WTC11 (cell line): ENCODE results near the gene SWT1. TPM values are rescaled to one million over a fixed set of nuclear protein-coding genes. Genes with fewer than 3 reads are reported as not detected.

Experiments
- ATAC-seq: fragments of 200-7000 bp; cut with Tn5 transposase; 2 replicates; pipeline ENCODE4 v1.10.0; 2021; ENCODE audit warnings: mild to moderate bottlenecking, moderate library complexity
- CTCF ChIA-PET: fragments of 300-600 bp; sonication (Branson Sonifier 250); formaldehyde crosslinking; loops from one replicate; lab custom pipeline; 2021; ENCODE audit warnings: antibody characterized with exemption; lab: Charles Lee
- POLR2A ChIA-PET: fragments of 350-600 bp; sonication (Branson Sonifier 250); formaldehyde crosslinking; loops from one replicate; lab custom pipeline; 2021; ENCODE audit warnings: antibody characterized with exemption; lab: Charles Lee
- DNase-seq: peaks from one replicate; pipeline ENCODE4 v3.0.0; 2021; ENCODE audit warnings: low spot score
- H3K27ac Mint-ChIP-seq: 2 replicates; pipeline ENCODE4 v1.8.0; 2021; ENCODE audit warnings: mixed read lengths
- H3K27me3 Mint-ChIP-seq: 2 replicates; pipeline ENCODE4 v1.8.0; 2021; ENCODE audit warnings: low read depth, mild to moderate bottlenecking, moderate library complexity, mixed read lengths
- H3K36me3 Mint-ChIP-seq: 2 replicates; pipeline ENCODE4 v1.8.0; 2021; ENCODE audit warnings: mixed read lengths
- H3K4me1 Mint-ChIP-seq: 2 replicates; pipeline ENCODE4 v1.8.0; 2022; ENCODE audit warnings: mixed read lengths
- H3K4me3 Mint-ChIP-seq: 2 replicates; pipeline ENCODE4 v1.8.0; 2021; ENCODE audit warnings: mild to moderate bottlenecking, moderate library complexity, mixed read lengths
- H3K9me3 Mint-ChIP-seq: 2 replicates; pipeline ENCODE4 v1.8.0; 2021; ENCODE audit warnings: mixed read lengths
- CREM ChIP-seq: sonication (generic); formaldehyde crosslinking; IDR thresholded peaks from 2 replicates; pipeline ENCODE4 v1.8.1; 2022; ENCODE audit warnings: mild to moderate bottlenecking, missing genetic modification reagents, moderate library complexity
- ELF4 ChIP-seq: sonication (generic); formaldehyde crosslinking; IDR thresholded peaks from 2 replicates; pipeline ENCODE4 v1.8.1; 2022; ENCODE audit warnings: low read depth, mild to moderate bottlenecking, moderate library complexity, missing genetic modification reagents
- ESRRA ChIP-seq: sonication (generic); formaldehyde crosslinking; IDR thresholded peaks from 2 replicates; pipeline ENCODE4 v1.8.1; 2022; ENCODE audit warnings: mild to moderate bottlenecking, missing genetic modification reagents, borderline replicate concordance
- FOXJ3 ChIP-seq: sonication (generic); formaldehyde crosslinking; IDR thresholded peaks from 2 replicates; pipeline ENCODE4 v1.9.0; 2021; ENCODE audit warnings: missing genetic modification reagents, mild to moderate bottlenecking, borderline replicate concordance
- FOXP1 ChIP-seq: sonication (generic); formaldehyde crosslinking; IDR thresholded peaks from 2 replicates; pipeline ENCODE4 v1.8.0; 2022; ENCODE audit warnings: missing genetic modification reagents, mild to moderate bottlenecking, moderate library complexity, borderline replicate concordance
- GRHL2 ChIP-seq: fragments of 250-450 bp; sonication (Bioruptor Pico); IDR thresholded peaks from 2 replicates; pipeline ENCODE4 v1.8.0; 2022; ENCODE audit warnings: mild to moderate bottlenecking, moderate library complexity; ENCODE audit not compliant: insufficient replicate concordance, severe bottlenecking
- GTF2I ChIP-seq: fragments of 250-450 bp; sonication (Bioruptor Pico); conservative IDR thresholded peaks from 2 replicates; pipeline ENCODE4 v1.4.0; 2021; ENCODE audit warnings: mild to moderate bottlenecking
- JAZF1 ChIP-seq: fragments of 250-450 bp; sonication (Bioruptor Pico); IDR thresholded peaks from 2 replicates; pipeline ENCODE4 v1.9.0; 2021; ENCODE audit warnings: moderate library complexity, mild to moderate bottlenecking, inconsistent platforms
- MYBL2 ChIP-seq: sonication (generic); formaldehyde crosslinking; IDR thresholded peaks from 2 replicates; pipeline ENCODE4 v1.8.1; 2023; ENCODE audit warnings: mild to moderate bottlenecking, moderate library complexity, missing genetic modification reagents
- PRRX2 ChIP-seq: fragments of 250-450 bp; sonication (Bioruptor Pico); IDR thresholded peaks from 2 replicates; pipeline ENCODE4 v1.8.0; 2021; ENCODE audit warnings: mild to moderate bottlenecking
- SOX15 ChIP-seq: fragments of 250-450 bp; sonication (Bioruptor Pico); IDR thresholded peaks from 2 replicates; pipeline ENCODE4 v1.9.0; 2021; ENCODE audit warnings: mild to moderate bottlenecking
- ZNF232 ChIP-seq: sonication (generic); formaldehyde crosslinking; IDR thresholded peaks from 2 replicates; pipeline ENCODE4 v1.8.0; 2022; ENCODE audit warnings: mild to moderate bottlenecking, missing genetic modification reagents
- ZNF396 ChIP-seq: fragments of 250-450 bp; sonication (Bioruptor Pico); IDR thresholded peaks from 2 replicates; pipeline ENCODE4 v1.8.0; 2021; ENCODE audit warnings: mild to moderate bottlenecking, moderate library complexity, borderline replicate concordance
- ZNF423 ChIP-seq: fragments of 250-450 bp; sonication (Bioruptor Pico); IDR thresholded peaks from 2 replicates; pipeline ENCODE4 v2.1.2; 2022; ENCODE audit warnings: mild to moderate bottlenecking, moderate library complexity
- total RNA-seq: library from RNA; stranded (reverse); gene quantifications from 3 replicates; pipeline ENCODE4 v1.2.3, GENCODE V29; 2021
- TF ChIP-seq, protein P1 (sequence below): sonication (generic); formaldehyde crosslinking; IDR thresholded peaks from 2 replicates; pipeline ENCODE4 v1.8.0; 2022; ENCODE audit warnings: mild to moderate bottlenecking, missing genetic modification reagents
- TF ChIP-seq, protein P2 (sequence below): sonication (generic); formaldehyde crosslinking; IDR thresholded peaks from 2 replicates; pipeline ENCODE4 v1.8.1; 2022; ENCODE audit warnings: low read depth, missing genetic modification reagents, borderline replicate concordance
- TF ChIP-seq, protein P3 (sequence below): fragments of 250-450 bp; sonication (Bioruptor Pico); IDR thresholded peaks from 2 replicates; pipeline ENCODE4 v1.9.0; 2021; ENCODE audit warnings: mild to moderate bottlenecking, borderline replicate concordance
- TF ChIP-seq, protein P4 (sequence below): sonication (generic); formaldehyde crosslinking; IDR thresholded peaks from 2 replicates; pipeline ENCODE4 v1.8.1; 2022; ENCODE audit warnings: mild to moderate bottlenecking, moderate library complexity, missing genetic modification reagents

The SWT1 gene
- total RNA-seq, 1 experiment from 2014 or later: 5.8 TPM

DNA sequence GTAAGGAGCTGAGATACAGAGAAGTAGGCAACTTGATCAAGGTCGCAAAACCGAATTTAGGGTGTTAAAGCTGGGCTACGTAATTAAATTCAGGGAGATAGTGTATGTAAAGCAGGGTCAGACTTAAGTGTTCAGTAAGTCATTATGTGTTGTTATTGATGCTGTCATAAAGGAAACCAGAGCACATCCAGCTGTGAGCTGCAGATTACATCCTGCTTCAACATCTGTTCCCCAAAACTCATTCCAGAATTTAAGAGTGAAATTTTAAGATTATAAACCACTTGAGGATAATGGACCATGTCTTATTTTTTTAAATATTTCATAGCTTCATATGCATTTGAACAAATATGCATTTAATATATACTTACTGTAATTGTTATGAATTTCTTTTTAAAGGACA is 110.3 kb downstream of the SWT1 start (continued):
- TF ChIP-seq, protein P1, sequence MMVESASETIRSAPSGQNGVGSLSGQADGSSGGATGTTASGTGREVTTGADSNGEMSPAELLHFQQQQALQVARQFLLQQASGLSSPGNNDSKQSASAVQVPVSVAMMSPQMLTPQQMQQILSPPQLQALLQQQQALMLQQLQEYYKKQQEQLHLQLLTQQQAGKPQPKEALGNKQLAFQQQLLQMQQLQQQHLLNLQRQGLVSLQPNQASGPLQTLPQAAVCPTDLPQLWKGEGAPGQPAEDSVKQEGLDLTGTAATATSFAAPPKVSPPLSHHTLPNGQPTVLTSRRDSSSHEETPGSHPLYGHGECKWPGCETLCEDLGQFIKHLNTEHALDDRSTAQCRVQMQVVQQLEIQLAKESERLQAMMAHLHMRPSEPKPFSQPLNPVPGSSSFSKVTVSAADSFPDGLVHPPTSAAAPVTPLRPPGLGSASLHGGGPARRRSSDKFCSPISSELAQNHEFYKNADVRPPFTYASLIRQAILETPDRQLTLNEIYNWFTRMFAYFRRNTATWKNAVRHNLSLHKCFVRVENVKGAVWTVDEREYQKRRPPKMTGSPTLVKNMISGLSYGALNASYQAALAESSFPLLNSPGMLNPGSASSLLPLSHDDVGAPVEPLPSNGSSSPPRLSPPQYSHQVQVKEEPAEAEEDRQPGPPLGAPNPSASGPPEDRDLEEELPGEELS: no peak
- TF ChIP-seq, protein P2, sequence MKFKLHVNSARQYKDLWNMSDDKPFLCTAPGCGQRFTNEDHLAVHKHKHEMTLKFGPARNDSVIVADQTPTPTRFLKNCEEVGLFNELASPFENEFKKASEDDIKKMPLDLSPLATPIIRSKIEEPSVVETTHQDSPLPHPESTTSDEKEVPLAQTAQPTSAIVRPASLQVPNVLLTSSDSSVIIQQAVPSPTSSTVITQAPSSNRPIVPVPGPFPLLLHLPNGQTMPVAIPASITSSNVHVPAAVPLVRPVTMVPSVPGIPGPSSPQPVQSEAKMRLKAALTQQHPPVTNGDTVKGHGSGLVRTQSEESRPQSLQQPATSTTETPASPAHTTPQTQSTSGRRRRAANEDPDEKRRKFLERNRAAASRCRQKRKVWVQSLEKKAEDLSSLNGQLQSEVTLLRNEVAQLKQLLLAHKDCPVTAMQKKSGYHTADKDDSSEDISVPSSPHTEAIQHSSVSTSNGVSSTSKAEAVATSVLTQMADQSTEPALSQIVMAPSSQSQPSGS (CRISPR knock-in tag): no peak
- no peak for TF ChIP-seq GRHL2 (CRISPR knock-in tag)
- TF ChIP-seq ESRRA: no peak
- no peak for TF ChIP-seq FOXJ3 (CRISPR knock-in tag)
- TF ChIP-seq, protein P3, sequence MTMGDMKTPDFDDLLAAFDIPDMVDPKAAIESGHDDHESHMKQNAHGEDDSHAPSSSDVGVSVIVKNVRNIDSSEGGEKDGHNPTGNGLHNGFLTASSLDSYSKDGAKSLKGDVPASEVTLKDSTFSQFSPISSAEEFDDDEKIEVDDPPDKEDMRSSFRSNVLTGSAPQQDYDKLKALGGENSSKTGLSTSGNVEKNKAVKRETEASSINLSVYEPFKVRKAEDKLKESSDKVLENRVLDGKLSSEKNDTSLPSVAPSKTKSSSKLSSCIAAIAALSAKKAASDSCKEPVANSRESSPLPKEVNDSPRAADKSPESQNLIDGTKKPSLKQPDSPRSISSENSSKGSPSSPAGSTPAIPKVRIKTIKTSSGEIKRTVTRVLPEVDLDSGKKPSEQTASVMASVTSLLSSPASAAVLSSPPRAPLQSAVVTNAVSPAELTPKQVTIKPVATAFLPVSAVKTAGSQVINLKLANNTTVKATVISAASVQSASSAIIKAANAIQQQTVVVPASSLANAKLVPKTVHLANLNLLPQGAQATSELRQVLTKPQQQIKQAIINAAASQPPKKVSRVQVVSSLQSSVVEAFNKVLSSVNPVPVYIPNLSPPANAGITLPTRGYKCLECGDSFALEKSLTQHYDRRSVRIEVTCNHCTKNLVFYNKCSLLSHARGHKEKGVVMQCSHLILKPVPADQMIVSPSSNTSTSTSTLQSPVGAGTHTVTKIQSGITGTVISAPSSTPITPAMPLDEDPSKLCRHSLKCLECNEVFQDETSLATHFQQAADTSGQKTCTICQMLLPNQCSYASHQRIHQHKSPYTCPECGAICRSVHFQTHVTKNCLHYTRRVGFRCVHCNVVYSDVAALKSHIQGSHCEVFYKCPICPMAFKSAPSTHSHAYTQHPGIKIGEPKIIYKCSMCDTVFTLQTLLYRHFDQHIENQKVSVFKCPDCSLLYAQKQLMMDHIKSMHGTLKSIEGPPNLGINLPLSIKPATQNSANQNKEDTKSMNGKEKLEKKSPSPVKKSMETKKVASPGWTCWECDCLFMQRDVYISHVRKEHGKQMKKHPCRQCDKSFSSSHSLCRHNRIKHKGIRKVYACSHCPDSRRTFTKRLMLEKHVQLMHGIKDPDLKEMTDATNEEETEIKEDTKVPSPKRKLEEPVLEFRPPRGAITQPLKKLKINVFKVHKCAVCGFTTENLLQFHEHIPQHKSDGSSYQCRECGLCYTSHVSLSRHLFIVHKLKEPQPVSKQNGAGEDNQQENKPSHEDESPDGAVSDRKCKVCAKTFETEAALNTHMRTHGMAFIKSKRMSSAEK: no peak
- no peak for TF ChIP-seq ELF4
- no peak for TF ChIP-seq JAZF1 (CRISPR knock-in tag)
- no peak for TF ChIP-seq GTF2I (CRISPR knock-in tag)
- TF ChIP-seq, protein P4, sequence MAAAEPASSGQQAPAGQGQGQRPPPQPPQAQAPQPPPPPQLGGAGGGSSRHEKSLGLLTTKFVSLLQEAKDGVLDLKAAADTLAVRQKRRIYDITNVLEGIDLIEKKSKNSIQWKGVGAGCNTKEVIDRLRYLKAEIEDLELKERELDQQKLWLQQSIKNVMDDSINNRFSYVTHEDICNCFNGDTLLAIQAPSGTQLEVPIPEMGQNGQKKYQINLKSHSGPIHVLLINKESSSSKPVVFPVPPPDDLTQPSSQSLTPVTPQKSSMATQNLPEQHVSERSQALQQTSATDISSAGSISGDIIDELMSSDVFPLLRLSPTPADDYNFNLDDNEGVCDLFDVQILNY: no peak

DNA sequence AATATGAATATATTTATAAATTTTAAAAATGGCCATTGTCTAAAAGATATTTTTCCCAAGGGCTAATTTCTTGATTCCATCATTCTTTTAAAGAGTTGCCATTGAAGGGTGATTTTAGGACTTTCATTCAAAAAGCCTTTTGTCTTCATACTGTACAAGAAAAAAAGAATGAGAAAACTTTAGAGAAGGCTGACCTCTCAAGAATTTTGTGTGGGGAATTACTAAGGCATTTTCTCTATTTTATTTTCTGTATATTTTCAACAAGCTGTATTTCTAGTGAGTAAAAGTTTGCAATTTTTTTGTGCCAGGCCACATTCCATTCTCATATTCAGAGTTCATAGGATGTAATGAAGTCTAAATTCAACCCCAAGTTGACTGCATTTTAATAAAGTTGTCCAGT is 110.7 kb downstream of the SWT1 start:
- DNase-seq (no peak), ATAC-seq (no peak)
- no peaks in the 10 kb centered on the region for H3K4me1 Mint-ChIP-seq
- H3K27ac Mint-ChIP-seq: no peak overlapping the region
- H3K27me3 Mint-ChIP-seq: no peaks in the 10 kb centered on the region
- H3K4me3 Mint-ChIP-seq: no peak overlapping the region
- no peaks in the 10 kb centered on the region for H3K36me3 Mint-ChIP-seq
- ChIA-PET CTCF (interaction anchor here (1.3 kb wide), 1 partner anchor 413 kb away, joined by 4 read pairs; no protein-coding TSS in a partner anchor), POLR2A (no interaction called here)
- no peak for TF ChIP-seq ESRRA
- no peak for TF ChIP-seq ZNF232 (CRISPR knock-in tag)
- TF ChIP-seq CREM: no peak
- no peak for TF ChIP-seq SOX15
- TF ChIP-seq MYBL2 (CRISPR knock-in tag): no peak
- no peak for TF ChIP-seq ZNF423 (CRISPR knock-in tag)
- no peak for TF ChIP-seq FOXP1 (CRISPR knock-in tag)
- no peak for TF ChIP-seq ZNF396 (CRISPR knock-in tag)
- TF ChIP-seq PRRX2 (CRISPR knock-in tag): no peak
- H3K9me3 Mint-ChIP-seq: no peaks in the 10 kb centered on the region
